Small intestine (tissue), 7 donors: ENCODE results near the gene MPST. TPM values are rescaled to one million over a fixed set of nuclear protein-coding genes. Genes with fewer than 3 reads are reported as not detected.

Experiments
- DNase-seq, 2 donors: peaks; one replicate each; pipeline versions ENCODE4 v3.0.0 to v3.0.0-alpha.2; 2013
- FAIRE-seq: peaks from 2 replicates; lab custom pipeline; 2012; peaks lifted over from hg19 to GRCh38; lab: Jason Lieb, UNC
- H3K27ac ChIP-seq, 3 donors: one replicate each; pipeline ENCODE4 v1.5.1; 2013; ENCODE audit warnings: low read length in 2 of 3, mild to moderate bottlenecking in 2 of 3, control low read depth in 1 of 3, inconsistent platforms in 1 of 3, low read depth in 1 of 3, moderate library complexity in 1 of 3
- H3K27me3 ChIP-seq, 3 donors: one replicate each; pipeline ENCODE4 v1.6.1; 2013; ENCODE audit warnings: low read length in 3 of 3, inconsistent platforms in 1 of 3; ENCODE audit not compliant: control insufficient read depth in 3 of 3, insufficient read depth in 3 of 3
- H3K36me3 ChIP-seq, 3 donors: one replicate each; pipeline ENCODE4 v1.6.1; 2013; ENCODE audit warnings: low read length in 3 of 3, inconsistent platforms in 1 of 3, low read depth in 1 of 3, mild to moderate bottlenecking in 1 of 3, moderate library complexity in 1 of 3; ENCODE audit not compliant: control insufficient read depth in 3 of 3, insufficient read depth in 2 of 3
- H3K4me1 ChIP-seq, 3 donors: one replicate each; pipeline ENCODE4 v1.6.1; 2013; ENCODE audit warnings: low read length in 2 of 3, inconsistent platforms in 1 of 3, low read depth in 1 of 3, mild to moderate bottlenecking in 1 of 3, moderate library complexity in 1 of 3; ENCODE audit not compliant: control insufficient read depth in 3 of 3, insufficient read depth in 2 of 3
- H3K4me3 ChIP-seq, 3 donors: one replicate each; pipeline ENCODE4 v1.5.1; 2013; ENCODE audit warnings: low read length in 3 of 3, control low read depth in 1 of 3, inconsistent platforms in 1 of 3, low read depth in 1 of 3, mild to moderate bottlenecking in 1 of 3, moderate library complexity in 1 of 3
- H3K9me3 ChIP-seq, 2 donors: one replicate each; pipeline ENCODE4 v1.6.1; 2013; ENCODE audit warnings: low read depth in 1 of 2, low read length in 1 of 2; ENCODE audit not compliant: control insufficient read depth in 2 of 2, insufficient read depth in 1 of 2
- WGBS, 3 donors: extraction: QIAGEN DNeasy Blood & Tissue Kit; methylation state at CpG; one replicate each; pipeline ENCODE4 v1.1.7; 2013; 5-methylcytosine and 5-hydroxymethylcytosine counted together
- polyA plus RNA-seq, 4 donors: library from polyadenylated mRNA; stranded (reverse) in 3 of 4; unstranded in 1 of 4; fragments of 200-250 nt in 3 of 4; fragments of 120-200 nt in 1 of 4; gene quantifications; one replicate each; pipeline versions ENCODE4 v1.2.1 to v1.2.3, GENCODE V29; 2013
- donor health status: healthy with polysubstance abuse.
- donor health status: control.
- donor health status: control.
- donor health status: Bipolar disorder and iron deficiency.
- donor health status: healthy.

MPST gene
- polyA plus RNA-seq, 4 donors: 192 to 549 (median 305) TPM

DNA sequence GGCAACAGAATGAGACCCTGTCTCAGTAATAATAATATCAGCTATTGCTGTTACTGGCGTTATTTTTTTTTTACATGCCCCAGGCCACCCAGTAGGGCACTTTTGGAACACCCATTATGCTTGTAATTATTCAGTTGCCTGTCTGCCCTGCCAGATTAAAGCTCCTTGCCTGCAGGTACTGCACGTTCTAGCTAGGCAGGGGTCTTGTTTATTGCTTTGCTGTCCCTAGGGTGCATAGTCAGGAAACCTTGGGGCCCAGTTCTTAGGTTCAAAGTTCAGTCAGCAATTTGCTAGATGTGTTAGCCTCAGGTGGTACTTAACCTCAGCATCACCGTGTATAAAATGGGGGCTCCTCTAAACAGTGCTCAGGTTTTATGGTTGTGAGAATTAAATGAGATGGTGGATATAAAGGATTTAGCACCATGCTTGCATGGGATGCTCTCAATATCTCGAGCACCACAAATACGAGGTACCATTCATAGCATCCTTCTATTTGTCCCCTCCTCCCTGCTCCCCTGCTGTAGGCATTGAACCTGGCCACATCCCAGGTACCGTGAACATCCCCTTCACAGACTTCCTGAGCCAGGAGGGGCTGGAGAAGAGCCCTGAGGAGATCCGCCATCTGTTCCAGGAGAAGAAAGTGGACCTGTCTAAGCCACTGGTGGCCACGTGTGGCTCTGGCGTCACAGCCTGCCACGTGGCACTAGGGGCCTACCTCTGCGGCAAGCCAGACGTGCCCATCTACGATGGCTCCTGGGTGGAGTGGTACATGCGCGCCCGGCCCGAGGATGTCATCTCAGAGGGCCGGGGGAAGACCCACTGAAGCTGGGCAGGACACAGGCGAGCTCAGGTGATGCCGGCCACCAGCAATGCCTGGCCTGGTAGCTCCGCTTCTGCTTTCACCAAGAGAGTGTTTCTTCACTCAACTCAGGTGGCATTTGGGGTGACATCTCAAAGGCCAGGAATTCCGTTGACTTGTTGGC lies 9.4 kb downstream of the MPST start:
- Histone ChIP-seq H3K27ac (peak overlapping the region in 2 of 3 donors; percentile 18 to 24), H3K4me1 (peaks cover 2 to 73% (median 8%) of the 10 kb centered on the region in 3 donors), H3K9me3 (no peaks in the 10 kb centered on the region), H3K36me3 (peaks cover 9 to 80% (median 12%) of the 10 kb centered on the region in 3 donors), H3K27me3 (no peaks in the 10 kb centered on the region), H3K4me3 (no peak overlapping the region)
- no peak for FAIRE-seq
- no peak for DNase-seq
- 82 to 90% (median 83%) methylated on average over 22 of the region's 22 CpGs for WGBS, 3 donors

DNA sequence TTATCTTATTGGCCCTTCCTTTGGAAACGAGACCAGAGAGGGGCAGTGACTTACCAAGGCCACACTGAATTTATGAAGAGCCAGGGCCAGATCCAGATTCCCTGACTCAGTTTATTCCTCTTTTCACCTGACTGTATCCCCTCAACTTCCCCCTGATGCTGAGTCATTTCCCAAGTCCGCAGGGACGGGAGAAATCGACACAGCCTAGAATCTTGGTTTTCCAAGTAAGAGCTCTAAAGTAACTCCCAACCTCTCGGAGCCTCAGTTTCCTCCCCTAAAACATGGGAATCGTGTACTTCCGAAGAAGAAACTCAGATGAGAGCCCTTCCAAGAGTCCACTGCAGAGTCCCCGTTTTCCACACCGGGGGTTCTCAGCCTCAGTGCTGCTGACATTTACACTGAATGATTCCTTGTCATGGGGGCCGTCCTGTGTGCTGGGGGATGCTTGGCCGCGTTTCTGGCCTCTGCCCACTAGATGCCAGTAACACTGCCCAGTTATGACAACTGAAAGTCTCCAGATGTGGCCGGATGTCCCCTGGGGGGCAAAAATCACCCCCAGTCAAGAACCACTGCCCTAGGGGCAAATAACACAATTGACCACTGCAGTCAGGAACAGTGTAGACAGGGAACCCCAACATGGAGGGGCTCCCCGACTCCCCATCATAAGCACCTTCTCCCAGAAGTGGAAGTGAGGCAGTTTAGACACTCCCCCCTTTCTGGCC lies 11.2 kb downstream of the MPST start:
- DNase-seq (no peak), FAIRE-seq (no peak)
- Histone ChIP-seq H3K27me3 (no peaks in the 10 kb centered on the region), H3K4me1 (peaks cover 3 to 76% (median 8%) of the 10 kb centered on the region in 3 donors), H3K4me3 (no peak overlapping the region), H3K27ac (peak overlapping the region; percentile 2 to 89 (median 88)), H3K9me3 (no peaks in the 10 kb centered on the region), H3K36me3 (peaks cover 9 to 64% (median 12%) of the 10 kb centered on the region in 3 donors)
- 78 to 83% (median 79%) methylated on average over 14 of the region's 14 CpGs for WGBS, 3 donors

DNA sequence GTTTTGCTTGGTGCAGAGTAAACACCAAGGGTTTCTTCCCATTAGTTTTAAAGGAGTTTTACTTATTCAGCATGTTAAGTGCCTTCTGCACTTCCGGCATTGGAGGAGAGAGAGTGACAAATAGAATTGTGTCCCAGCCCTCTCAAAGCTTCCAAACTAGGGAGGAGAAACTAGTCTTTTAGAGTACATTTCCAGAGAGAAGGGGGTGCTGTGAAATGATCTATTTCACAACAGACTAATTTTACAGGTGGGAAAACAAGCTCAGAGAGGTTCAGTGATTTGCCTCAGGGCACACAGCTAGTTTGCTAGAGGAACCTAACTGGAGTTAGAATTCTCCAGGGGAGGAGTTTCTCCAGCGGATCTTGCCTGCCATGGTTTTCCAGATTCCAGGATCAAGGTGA lies 12.6 kb downstream of the MPST start:
- Histone ChIP-seq H3K36me3 (peaks cover 9 to 50% (median 12%) of the 10 kb centered on the region in 3 donors), H3K27ac (peak overlapping the region; percentile 88 to 92 (median 89)), H3K27me3 (peaks cover 0 to 3% (median 0%) of the 10 kb centered on the region in 3 donors), H3K9me3 (no peaks in the 10 kb centered on the region), H3K4me1 (peaks cover 3 to 68% (median 8%) of the 10 kb centered on the region in 3 donors), H3K4me3 (peak overlapping the region in 1 of 3 donors; percentile 15)
- DNase-seq (no peak), FAIRE-seq (no peak)
- 17 to 47% (median 30%) methylated on average over 2 of the region's 2 CpGs for WGBS, 3 donors

DNA sequence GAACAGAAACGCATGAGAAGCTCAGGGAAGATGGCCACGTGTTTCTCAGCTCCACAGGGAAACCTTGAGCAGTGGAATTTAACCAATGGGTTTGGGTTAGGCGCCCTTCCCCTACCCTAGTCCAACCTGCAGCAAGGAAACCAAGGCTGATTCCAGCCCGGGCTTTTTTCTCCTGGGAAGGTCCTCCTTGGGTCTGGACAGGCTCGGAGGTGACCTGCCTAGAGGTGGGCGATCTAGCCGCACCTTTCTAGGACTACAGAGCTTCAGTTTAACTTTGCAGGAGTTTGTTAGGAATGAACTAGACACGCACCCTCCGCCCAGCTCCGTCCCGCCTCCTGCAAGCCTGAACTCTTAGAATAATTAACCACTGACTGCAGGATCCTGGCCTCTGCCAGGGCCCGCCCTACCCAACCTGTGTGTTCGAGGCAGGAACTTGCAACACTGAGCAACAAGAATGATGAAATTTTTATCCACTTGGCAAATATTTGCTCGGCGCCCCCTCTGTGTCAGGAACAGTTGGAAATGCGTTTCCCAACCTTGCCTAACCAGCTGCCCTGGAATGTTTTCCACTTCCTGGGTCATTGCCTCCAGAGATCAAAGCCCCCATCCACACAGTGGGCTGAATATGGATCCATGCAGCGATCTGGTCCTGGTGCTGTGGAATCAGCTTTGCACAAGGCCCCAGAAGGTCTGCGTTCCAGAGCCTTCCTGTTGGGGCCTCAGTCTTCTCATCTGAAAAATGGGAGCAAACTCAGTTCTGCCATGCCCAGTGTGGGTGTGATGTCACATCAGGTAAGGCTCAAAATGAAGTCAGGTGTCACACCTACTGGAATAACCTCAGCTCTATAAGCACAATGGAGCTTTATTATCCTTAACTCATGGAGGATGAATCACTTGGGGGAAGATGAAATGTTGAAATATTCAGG lies 13.3 kb downstream of the MPST start:
- DNase-seq (peak; percentile 93 to 95), FAIRE-seq (no peak)
- peak overlapping the region in 1 of 3 donors; percentile 15 for H3K4me3 ChIP-seq
- WGBS, 3 donors: 13 to 51% (median 38%) methylated on average over 18 of the region's 18 CpGs
- H3K4me1 ChIP-seq: peaks cover 3 to 61% (median 8%) of the 10 kb centered on the region in 3 donors
- H3K36me3 ChIP-seq: peaks cover 5 to 43% (median 8%) of the 10 kb centered on the region in 3 donors
- H3K9me3 ChIP-seq: no peaks in the 10 kb centered on the region
- H3K27ac ChIP-seq: peak overlapping the region; percentile 88 to 92 (median 89)
- H3K27me3 ChIP-seq: peaks cover 0 to 5% (median 0%) of the 10 kb centered on the region in 3 donors

DNA sequence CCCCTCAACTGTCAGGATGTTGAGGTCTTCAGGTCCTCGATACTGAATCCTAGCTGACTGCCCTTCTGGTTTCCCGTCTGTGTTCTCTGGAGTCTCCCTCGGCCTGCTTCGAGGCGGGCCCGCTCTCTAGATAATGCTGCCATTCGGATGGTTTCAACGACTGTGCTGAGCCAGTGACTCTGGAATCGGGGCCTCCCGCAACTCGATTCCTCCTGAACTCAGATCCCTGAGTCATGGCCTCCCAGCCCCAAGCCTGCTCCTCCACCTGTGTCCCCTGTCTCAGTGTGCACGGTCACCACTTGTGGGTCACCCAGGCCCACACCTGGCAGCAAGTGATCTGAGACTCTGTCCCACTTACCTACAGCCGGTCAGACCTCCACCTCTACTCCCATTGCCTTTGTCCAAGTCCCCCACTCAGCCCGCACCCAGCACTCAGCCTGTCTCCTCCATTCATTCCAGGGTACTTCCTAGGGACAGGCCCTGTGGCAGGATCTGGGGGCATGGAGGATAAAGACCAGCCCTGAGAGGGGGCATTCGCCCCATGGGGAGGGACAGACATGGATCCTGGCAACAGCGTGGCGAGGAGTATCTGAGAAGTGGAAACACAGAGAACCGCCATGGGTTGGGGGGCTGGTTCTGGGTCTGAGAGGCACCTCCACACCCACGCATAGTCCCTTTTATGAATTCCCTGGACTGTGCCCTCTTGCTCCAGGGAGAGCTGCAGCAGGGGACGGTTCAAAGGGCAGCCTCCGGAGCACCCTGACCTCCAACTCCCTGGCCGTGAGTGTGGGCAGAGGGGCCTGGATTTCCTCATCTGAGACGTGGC lies 14.3 kb downstream of the MPST start:
- Histone ChIP-seq H3K27ac (peak overlapping the region; percentile 50 to 89 (median 86)), H3K4me3 (no peak overlapping the region), H3K27me3 (peaks cover 0 to 5% (median 0%) of the 10 kb centered on the region in 3 donors), H3K4me1 (peaks cover 3 to 54% (median 8%) of the 10 kb centered on the region in 3 donors), H3K9me3 (no peaks in the 10 kb centered on the region), H3K36me3 (peaks cover 2 to 34% (median 8%) of the 10 kb centered on the region in 3 donors)
- FAIRE-seq: no peak
- 47 to 73% (median 57%) methylated on average over 23 of the region's 23 CpGs for WGBS, 3 donors
- DNase-seq: peak; percentile 75 to 82

DNA sequence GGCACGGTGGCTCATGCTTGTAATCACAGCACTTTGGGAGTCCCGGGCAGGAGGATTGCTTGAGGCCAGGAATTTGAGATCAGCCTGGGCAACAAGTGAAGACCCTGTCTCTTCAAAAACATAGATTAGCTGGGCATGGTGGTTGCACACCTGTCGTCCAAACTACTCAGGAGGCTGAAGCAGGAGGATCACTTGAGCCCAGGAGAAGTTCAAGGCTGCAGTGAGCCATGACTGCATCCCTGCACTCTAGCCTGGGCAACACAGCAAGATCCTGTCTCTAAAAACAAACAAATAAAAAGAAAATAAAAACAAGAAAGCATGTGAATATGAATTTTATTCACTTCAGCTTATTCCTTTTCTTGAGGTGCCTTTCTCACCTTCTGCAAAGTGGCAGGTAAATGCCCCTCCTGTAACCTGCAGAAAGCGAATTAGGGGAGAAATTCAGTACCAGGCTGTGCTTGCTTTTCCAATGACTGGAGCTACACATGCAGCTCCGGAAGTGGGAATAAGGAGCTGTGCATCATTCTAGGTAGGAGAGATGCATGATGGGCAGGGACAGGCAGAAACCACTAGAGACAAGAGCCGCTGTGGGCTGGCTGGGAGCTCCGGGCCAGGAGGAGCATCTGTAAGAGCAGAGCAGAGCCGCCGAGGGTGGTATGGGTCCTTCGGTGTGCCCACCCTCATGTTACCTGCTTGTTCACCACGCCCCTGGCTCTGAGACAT lies 17.3 kb downstream of the MPST start:
- DNase-seq (no peak), FAIRE-seq (no peak)
- H3K9me3 ChIP-seq: no peaks in the 10 kb centered on the region
- peaks cover 0 to 5% (median 0%) of the 10 kb centered on the region in 3 donors for H3K27me3 ChIP-seq
- 77 to 83% (median 78%) methylated on average over 11 of the region's 11 CpGs for WGBS, 3 donors
- no peak overlapping the region for H3K27ac ChIP-seq
- H3K4me1 ChIP-seq: peaks cover 3 to 53% (median 5%) of the 10 kb centered on the region in 3 donors
- H3K4me3 ChIP-seq: no peak overlapping the region
- peaks cover 0 to 4% (median 0%) of the 10 kb centered on the region in 3 donors for H3K36me3 ChIP-seq
